GM13977 (cell line): Measurements from ENCODE around the gene OR6A2.

Experiments
- DNase-seq: peaks from one replicate; pipeline ENCODE4 v3.0.0; 2012; ENCODE audit warnings: low spot score
- CTCF ChIP-seq: IDR thresholded peaks from 2 replicates; pipeline ENCODE4 v1.5.1; 2012; ENCODE audit warnings: mild to moderate bottlenecking, control low read depth; ENCODE audit not compliant: insufficient read depth; ENCODE audit errors: extremely low read depth, missing control alignments
- in situ Hi-C: fragments of 300-500 bp; cut with MboI; formaldehyde crosslinking; loops from one replicate; pipeline ENCODE4 v1.12.0; 2022; ENCODE audit warnings: low sequenced_read_pairs, low pct_unique_long_range_greater_than_20kb, mixed read lengths, inconsistent platforms; ENCODE audit not compliant: unreplicated experiment

OR6A2 gene

GRCh38 chr11:6746086-6746618, 53.3 kb downstream of the OR6A2 start:
- peak; percentile 31 for DNase-seq
- no peak for TF ChIP-seq CTCF
- in situ Hi-C loops: no loop called here

GRCh38 chr11:6745465-6746015, 53.9 kb downstream of the OR6A2 start:
- DNase-seq: peak; percentile 24
- in situ Hi-C loops: no loop called here
- TF ChIP-seq CTCF: no peak

- no peak for DNase-seq
- in situ Hi-C loops: no loop called here
- no peak for TF ChIP-seq CTCF
These were observed 54.5 kb downstream of the OR6A2 start for GRCh38 chr11:6745018-6745417.

- in situ Hi-C loops: no loop called here
- DNase-seq: no peak
- TF ChIP-seq CTCF: no peak
These were observed 57.2 kb downstream of the OR6A2 start for GRCh38 chr11:6742260-6742659.
